Fibroblast of lung (primary cell): ENCODE results near the gene LYZL4.

Experiments used
- CTCF ChIP-seq, 2 donors: IDR thresholded peaks in 1 of 2; conservative IDR thresholded peaks in 1 of 2; 1 replicate in 1 of 2; 2 replicates in 1 of 2; pipeline ENCODE4 v1.5.1; 2011 to 2012; ENCODE audit warnings: low read length in 2 of 2, control low read depth in 1 of 2, inconsistent platforms in 1 of 2, low read depth in 1 of 2, mild to moderate bottlenecking in 1 of 2
- EZH2 ChIP-seq: IDR thresholded peaks from 2 replicates; pipeline ENCODE4 v1.5.1; 2012; ENCODE audit warnings: low read length, control low read depth, mild to moderate bottlenecking; ENCODE audit errors: missing control alignments

- no peak for TF ChIP-seq EZH2
- peak in 1 of 2 donors; percentile 9 for TF ChIP-seq CTCF (conservative IDR thresholded peaks at IDR 0.05 in 1 of 2, IDR thresholded peaks at IDR 0.05 in 1 of 2; ENCODE audit: low read depth in 1 of 2, low read length in 2 of 2)
Measured at GRCh38 chr3:42442640-42443039, 32.2 kb upstream of the LYZL4 start.
